Anterior cingulate cortex (tissue), 58 donors: Measurements from ENCODE around the gene BDKRB2.
"Not testable (repeated sequence)": the region's sequence is repeated elsewhere in the genome, so short reads cannot be mapped to it uniquely, and the experiment has no call there.

ENCODE experiments used
- DNase-seq, 58 donors: peaks; one replicate each; lab custom pipeline; 2025; lab: John Stamatoyannopoulos, UW

Gene BDKRB2

DNA sequence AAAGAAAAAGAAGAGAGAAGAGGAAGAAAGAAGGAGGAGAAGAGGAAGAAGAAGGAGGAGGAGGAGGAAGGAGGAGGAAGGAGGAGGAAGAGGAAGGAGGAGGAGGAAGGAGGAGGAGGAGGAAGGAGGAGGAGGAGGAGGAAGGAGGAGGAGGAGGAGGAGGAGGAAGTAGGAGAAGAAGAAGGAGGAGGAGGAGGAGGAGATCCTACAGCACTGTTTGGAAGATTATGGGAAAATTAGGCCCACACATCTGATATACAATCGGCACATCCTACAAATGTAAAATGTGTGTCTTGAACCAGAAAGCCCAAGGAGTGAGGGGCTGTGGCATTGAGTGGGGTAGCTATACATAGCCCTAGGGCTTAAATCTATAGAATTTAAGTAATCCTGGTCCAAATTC is 12.0 kb downstream of the BDKRB2 start:
- no peak for DNase-seq

DNA sequence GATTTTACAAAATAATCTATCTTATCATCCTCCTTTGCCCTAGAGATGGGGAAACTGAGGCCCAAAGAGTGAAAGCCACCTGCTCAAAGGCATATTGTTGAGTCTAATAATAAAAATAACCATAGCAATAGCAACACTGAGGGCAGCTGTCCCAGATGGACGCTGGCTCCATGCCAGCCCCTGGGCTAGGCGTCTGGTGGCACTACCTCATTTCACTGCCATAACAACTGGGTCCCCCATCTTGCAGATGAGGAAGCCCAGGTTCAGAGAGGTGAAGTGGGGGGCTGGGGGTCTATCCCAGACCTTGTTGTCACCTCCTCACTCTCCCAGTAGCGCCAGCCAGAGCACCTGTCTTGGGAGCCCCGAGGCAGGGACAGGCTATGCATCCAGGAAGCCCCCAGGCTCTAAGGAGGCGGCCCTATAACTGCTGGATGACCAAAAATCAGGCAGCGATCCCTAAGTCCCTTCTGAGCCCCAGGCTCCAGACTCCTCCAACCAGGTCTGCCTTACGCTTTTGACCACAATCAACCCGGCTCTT is 12.8 kb downstream of the BDKRB2 start:
- peak in 1 of 58 donors; percentile 54 for DNase-seq

DNA sequence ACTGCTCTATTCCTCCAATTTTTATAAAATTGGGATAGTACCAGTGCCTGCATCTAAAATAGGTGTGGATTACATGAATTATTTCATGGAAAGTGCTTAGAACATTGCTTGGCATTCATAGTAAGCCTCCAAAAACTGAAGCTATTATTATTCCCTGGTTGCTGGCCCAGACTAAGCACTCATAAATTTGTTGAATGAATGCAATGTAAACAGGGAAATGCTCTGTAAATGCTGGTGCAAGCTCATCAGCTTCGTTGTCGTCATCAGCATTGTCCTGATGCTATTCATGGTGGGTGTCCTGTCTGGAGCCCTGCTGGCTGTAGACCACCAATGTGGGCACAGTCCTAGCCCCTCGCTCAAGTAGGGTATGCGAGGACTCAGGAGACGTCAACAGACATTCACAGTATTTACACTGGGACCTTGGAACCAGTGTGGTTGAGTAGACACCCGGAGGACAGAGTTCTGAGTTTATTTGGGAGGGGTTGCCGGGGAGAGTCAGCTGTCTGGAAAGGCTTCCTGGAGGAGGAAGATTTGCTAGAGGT is 16.5 kb downstream of the BDKRB2 start:
- DNase-seq = no peak

DNA sequence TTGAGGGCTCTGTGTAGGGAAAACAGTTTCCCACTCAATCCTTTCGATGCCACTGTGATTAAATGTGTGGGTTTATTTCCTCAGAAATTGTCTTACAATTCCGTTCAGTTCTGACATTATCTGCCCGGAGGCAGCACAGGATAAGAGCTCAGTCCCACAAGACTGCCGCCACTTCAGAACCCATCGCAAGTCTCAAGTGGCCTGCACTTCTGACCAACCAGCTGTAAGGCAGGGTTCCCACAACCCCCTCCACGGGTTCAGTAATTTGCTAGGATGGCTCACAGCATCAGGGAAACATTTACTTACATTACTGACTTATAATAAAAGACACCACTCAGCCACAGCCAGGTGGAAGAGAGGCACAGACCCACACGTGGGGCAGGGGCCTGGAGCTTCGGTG is 17.2 kb downstream of the BDKRB2 start:
- no peak for DNase-seq

DNA sequence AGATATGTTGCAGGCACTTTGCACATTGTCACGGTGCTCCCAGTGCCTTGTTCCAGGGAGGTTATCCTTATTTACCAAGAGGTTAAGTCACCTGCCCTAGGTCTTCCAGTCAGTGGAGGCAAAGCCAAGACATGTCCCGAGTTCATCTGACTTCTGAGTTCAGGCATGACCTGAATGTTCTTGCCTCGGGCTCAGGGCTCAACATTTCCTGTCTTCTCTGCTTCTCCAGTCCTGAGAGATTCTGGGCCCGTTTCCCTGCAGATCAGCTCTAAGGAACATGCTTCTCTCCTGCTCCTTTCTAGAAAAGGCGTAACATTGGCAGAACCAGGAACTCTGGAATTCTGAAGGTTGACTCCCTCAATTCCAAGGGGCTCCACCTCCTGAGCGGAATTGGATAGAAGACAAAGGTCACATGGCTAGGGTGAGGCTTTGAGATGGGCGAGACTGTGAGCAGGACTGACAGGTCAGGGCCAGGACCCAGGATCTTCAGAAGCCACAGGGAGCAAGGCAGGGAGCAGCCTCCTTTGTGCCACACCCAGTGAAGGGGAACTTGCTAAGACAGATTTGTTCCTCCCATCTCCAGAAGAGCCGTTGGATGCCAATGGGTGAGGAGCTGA is 19.9 kb downstream of the BDKRB2 start:
- DNase-seq = no peak

DNA sequence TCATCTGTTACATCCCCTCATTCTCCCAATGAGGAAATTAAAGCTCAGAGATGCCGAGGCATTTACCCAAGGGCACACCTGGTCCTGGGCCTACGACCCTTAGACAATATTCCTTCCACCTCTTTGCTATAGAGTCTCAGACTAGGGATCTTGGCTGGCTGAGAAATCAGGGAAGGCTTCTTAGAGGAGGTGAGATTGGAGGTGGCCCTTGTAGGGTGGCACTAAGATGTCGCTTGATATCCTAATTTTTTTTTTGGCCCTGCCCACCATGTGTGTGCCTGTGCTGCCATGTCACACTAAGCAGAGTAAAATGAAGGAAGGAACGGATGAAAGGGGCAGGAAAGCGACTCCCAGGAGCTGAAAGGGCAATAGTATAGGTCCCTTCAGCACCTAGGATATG is 20.6 kb downstream of the BDKRB2 start:
- no peak for DNase-seq

DNA sequence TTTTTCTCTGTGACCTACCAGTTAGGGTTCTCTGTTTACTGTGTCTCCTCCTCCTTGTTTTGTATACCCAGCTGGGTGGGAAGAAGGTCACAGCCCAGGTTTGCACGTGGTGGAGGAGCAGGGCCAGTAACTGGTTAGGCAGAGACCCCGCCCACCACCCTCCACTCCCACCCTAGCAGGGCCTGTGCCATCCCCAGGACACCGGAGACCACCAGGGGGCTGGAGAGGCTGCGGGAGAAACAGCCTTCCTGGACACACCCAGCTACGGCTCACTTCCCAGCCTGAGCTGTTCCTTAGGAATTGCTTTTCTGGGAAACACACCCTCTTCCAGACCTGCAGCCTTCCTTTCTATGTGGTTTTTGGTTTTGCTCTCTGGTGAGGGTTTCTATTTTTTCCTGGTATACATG is 21.1 kb downstream of the BDKRB2 start:
- DNase-seq = no peak

DNA sequence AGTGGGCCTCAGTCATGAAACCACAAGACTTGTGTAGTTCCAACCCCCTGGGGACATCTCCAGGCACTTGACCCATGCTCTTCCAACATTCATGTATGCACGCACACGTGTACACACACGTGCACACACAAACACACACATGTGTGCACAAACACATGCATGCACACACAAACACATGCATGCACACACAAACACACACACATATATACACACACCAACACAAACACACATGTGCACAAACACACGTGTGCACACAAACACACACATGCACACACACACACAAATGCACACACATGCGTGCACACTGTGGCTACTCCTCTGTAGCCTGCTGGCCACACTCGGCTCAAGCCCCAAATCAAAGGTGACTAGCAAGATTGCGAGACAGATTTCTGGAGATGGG is 22.8 kb downstream of the BDKRB2 start:
- DNase-seq = no peak

DNA sequence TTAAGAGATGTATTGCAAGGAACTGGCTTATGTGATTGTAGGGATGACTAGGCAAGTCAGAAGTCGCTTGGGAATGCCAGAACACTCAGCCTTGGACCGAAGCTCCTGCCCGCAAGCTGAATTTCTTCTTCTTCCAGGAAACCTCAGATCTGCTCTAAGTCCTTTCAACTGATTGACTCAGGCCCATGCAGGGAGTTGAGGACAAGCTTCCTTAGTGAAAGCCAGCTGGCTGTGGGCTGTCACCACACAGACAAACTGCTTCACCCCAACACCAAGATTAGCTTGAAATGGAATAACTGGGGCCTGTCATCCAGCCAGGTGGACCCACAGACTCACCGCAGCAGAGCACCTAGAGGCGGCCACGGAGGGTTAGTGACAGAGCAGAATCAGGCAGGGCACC is 24.7 kb downstream of the BDKRB2 start:
- no peak for DNase-seq

DNA sequence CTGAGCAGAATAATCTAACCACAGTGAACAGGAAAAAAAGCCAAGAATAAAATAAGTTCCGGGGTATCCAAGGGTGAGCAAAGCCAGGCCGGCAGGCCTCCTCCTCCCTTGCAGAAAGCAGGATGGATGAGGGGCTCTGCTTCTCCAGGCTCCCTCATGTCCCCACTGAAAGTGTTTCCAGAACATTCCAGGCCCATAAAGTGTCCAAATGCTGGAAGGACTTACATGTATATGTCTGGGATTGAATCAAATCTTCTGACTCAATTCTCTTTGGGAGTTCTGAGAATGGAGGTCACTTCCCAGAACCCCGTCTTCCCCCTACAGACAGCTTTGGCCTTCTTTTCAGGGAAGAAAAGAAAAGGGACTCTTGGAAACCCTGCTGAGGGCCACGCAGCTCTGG is 26.4 kb downstream of the BDKRB2 start:
- no peak for DNase-seq

DNA sequence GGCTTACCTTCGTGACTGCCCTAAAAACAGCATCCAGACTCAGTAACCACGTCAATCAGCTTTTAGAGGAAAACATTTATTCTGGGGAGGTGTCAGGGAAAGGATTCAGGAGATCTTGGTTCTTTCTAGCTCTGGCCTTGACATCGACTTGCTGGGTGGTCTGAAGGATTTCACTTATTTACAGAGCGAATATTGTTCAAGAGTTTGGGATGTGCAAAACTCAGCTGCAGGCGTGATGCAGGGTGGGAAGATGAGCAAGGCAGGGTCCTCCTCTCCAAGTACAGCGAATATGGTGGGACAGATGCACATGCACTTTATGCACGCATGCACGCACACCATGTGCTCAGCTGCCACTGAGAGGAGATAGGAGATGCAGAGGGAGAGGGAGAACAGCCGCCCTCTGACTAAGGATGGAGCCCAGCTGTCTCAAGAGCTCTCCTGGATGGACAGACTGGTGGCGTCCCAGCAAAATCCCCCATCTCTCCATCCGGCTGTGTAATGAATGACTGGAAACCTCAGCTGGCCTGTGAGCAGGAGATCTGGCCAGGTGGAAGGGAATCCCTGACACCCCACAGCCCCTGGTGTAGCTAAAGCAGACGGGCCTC is 27.0 kb downstream of the BDKRB2 start:
- no peak for DNase-seq

DNA sequence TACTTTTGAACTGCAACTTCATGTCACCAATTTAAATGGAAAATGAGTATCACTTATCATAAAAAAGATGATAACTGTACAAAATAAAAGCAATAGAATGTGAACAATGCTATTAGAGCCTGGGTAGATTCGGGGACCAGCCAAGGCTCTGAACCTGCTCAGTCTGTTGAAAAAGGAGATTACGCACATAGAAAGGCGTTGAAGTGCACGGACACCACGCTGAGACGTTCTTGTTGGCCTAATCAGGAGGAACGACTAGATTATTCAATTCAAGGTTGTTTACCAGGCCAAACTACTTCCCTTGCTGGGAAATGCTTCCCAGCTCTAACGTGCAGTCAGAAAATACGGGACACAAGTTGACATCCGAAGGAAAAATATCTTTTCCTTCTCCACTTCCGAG is 27.9 kb downstream of the BDKRB2 start:
- no peak for DNase-seq

DNA sequence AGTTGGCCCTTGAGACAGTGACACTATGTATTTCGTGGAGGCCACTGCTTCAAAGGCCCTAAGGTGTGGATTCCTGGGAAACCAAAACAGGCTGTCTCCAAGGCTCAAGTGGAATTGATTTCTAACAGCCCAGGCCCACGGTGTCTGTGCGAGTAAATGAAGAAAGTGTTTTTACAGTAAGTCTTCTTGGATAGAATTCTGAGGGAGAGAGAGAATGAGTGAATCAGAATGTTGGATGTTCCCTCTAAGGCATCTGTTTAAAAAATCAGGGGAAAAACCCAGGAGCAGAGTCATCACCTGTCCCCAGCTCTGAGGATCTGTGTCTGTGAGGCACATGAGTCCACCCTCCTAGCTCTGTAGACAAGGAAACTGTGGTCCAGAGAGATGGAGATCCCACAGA is 29.0 kb downstream of the BDKRB2 start:
- no peak for DNase-seq

DNA sequence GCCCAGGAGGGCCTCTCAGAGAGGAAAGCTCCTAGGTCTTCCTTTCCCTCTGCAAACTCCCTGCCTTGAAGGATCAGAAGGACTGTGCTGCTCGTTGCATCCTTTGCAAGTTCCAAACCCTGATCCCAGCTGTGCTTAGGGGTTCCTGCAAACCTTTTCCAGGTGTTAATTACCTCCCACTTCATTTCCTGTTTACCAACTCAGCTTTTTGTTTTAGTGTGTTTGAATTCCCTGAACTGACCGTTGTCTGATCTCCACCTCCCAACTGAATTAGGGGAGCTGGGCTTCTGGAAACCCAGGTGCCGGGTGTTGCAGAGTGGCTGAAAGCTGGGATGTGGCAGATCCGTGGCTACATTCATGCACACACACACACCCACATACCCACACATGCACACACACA is 30.8 kb downstream of the BDKRB2 start:
- DNase-seq = no peak

DNA sequence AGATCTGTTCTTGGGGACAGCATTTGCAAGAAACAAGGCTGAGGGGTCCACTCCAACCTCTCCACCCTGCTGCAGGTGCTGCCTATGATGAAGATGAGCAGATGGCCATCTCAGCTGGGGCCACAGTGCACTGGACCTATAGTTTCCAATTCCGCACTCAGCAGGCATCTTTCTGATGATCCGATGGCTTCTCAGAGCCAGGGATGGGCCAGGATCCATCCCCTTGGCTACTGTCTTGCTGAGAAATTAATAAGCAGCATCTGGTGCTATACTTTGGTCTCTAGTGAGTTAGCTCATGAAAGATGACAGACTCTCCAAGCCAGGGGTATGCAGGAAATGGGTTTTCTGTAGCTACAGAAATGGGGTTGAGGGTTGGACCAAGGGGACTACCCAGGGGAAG is 33.0 kb downstream of the BDKRB2 start:
- no peak for DNase-seq

DNA sequence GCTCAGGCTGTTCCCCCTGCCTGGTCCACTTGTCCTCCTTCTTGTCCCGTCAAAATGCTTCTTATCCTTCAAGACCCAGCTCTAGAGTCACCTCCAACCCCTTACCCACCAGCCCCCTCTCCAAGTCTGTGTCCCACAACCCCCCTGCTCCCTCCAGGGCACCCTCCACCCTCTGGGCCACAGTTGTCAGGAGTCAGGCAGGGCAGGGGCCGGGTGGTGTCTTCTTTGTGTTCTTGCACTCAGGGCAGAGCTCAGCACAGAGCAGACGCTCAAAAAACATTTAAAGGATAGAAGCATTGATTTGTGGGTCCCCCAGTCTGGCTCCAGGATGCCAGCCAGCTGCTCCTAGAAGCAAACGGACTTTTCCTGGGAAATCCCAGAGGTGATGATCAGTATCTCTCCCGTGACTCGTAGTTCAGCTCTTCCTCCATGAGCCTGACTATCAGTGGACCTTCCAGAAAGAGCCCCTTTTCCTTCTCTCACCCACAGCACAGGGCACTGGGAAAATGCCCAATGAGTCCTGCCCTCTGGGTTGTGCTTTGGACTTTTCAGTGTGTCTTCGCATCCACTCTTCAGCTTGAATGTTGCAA is 34.1 kb downstream of the BDKRB2 start:
- DNase-seq = no peak

DNA sequence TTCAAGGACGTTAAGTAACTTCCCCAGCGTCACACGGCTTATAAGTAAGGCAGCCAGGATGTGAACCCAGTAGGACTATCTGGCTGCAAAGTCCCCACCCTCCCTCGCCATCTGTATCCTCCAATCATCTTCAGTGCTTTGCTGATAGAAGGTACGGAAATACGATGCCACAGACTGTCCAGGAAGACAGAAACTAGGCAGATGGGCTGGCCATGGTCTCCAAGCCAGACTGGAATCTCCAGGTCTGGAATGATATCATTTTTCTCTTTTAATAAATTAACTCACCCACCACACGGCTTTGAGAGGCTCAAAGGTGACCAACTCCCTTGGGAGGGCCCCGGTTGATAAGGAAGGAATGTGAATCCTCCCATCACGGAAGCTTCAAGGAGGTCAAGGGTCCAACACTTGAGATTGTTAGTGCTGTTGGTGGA is 35.1 kb downstream of the BDKRB2 start:
- DNase-seq = no peak

DNA sequence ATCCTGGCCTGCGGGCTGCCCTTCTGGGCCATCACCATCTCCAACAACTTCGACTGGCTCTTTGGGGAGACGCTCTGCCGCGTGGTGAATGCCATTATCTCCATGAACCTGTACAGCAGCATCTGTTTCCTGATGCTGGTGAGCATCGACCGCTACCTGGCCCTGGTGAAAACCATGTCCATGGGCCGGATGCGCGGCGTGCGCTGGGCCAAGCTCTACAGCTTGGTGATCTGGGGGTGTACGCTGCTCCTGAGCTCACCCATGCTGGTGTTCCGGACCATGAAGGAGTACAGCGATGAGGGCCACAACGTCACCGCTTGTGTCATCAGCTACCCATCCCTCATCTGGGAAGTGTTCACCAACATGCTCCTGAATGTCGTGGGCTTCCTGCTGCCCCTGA is 36.0 kb downstream of the BDKRB2 start:
- no peak for DNase-seq

DNA sequence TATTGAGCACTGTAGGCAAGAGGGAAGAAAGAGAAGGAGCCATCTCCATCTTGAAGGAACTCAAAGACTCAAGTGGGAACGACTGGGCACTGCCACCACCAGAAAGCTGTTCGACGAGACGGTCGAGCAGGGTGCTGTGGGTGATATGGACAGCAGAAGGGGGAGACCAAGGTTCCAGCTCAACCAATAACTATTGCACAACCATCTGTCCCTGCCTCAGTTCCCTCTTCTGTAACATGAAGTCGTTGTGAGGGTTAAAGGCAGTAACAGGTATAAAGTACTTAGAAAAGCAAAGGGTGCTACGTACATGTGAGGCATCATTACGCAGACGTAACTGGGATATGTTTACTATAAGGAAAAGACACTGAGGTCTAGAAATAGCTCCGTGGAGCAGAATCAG is 37.5 kb downstream of the BDKRB2 start:
- no peak for DNase-seq

DNA sequence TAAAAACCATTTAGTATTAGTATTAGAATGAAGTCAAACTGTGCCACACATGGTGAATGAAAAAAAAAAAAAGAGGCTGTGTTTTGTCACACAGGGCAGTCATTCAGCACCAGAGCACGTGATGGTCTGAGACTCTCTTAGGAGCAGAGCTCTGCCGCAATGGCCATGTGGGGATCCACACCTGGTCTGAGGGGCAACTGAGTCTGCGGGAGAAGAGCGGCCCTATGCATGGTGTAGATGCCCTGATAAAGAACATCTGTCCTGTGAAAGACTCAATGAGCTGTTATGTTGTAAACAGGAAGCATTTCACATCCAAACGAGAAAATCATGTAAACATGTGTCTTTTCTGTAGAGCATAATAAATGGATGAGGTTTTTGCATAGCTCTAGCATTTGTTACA is 39.1 kb downstream of the BDKRB2 start:
- peak in 14 of 58 donors; percentile 6 to 39 (median 16) for DNase-seq

DNA sequence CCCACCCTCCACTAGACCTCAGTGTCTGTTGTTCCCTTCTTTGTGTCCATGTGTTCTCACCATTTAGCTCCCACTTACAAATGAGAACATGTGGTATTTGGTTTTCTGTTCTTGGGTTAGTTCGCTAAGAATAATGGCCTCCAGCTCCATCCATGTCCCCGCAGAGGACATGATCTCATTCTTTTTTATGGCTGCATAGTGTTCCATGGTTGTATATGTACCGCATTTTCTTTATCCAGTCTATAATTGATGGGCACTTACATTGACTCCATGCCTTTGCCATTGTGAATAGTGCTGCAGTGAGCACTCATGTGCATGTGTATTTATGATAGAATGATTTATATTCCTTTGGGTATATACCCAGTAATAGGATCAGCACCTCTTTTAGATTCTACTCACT is 40.4 kb downstream of the BDKRB2 start:
- DNase-seq = not testable (repeated sequence)
